ENCODE data around the gene BICD2.

DNA sequence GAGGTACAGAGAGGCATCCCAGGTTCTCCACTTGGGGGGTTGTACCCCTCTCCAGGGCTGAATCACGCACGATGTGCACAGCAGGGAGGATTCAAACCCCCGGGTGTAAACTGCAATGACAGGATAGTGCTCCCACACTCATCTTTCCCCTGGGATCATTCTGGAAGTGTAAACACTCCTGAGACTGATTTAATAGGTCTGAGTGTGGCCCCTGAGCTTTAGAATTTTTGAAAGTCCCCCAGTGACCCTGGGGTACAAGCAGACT is 16.5 kb downstream of the BICD2 start:
- TF ChIP-seq, protein P1, sequence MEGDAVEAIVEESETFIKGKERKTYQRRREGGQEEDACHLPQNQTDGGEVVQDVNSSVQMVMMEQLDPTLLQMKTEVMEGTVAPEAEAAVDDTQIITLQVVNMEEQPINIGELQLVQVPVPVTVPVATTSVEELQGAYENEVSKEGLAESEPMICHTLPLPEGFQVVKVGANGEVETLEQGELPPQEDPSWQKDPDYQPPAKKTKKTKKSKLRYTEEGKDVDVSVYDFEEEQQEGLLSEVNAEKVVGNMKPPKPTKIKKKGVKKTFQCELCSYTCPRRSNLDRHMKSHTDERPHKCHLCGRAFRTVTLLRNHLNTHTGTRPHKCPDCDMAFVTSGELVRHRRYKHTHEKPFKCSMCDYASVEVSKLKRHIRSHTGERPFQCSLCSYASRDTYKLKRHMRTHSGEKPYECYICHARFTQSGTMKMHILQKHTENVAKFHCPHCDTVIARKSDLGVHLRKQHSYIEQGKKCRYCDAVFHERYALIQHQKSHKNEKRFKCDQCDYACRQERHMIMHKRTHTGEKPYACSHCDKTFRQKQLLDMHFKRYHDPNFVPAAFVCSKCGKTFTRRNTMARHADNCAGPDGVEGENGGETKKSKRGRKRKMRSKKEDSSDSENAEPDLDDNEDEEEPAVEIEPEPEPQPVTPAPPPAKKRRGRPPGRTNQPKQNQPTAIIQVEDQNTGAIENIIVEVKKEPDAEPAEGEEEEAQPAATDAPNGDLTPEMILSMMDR (IDR thresholded peaks at IDR 0.05) = no peak
- TF ChIP-seq POLR2AphosphoS5 (IDR thresholded peaks at IDR 0.05) (no peak), POLR2A (IDR thresholded peaks at IDR 0.05) (no peak), EP300 (IDR thresholded peaks at IDR 0.05) (no peak)
